GM06990 (cell line): ENCODE measurements around the gene TMEM253.

ENCODE experiments used
- DNase-seq: peaks from one replicate; pipeline ENCODE4 v3.0.0-alpha.2; 2011; ENCODE audit not compliant: insufficient read length; ENCODE audit errors: extremely low read depth
- H3K27me3 ChIP-seq: replicated peaks from 2 replicates; pipeline ENCODE4 v1.6.0; 2011; ENCODE audit warnings: low read length; ENCODE audit not compliant: control insufficient read depth, insufficient read depth
- H3K36me3 ChIP-seq: 2 replicates; pipeline ENCODE4 v1.5.1; 2011; ENCODE audit warnings: low read length; ENCODE audit not compliant: control insufficient read depth, insufficient read depth
- H3K4me3 ChIP-seq: replicated peaks from 2 replicates; pipeline ENCODE4 v1.5.1; 2011; ENCODE audit warnings: low read depth, mild to moderate bottlenecking, control low read depth, low read length
- CTCF ChIP-seq: IDR thresholded peaks from 2 replicates; pipeline ENCODE4 v1.5.1; 2011; ENCODE audit warnings: low read length, control low read depth, mild to moderate bottlenecking, inconsistent platforms; ENCODE audit not compliant: insufficient read depth, poor library complexity, severe bottlenecking

TMEM253 gene

DNA sequence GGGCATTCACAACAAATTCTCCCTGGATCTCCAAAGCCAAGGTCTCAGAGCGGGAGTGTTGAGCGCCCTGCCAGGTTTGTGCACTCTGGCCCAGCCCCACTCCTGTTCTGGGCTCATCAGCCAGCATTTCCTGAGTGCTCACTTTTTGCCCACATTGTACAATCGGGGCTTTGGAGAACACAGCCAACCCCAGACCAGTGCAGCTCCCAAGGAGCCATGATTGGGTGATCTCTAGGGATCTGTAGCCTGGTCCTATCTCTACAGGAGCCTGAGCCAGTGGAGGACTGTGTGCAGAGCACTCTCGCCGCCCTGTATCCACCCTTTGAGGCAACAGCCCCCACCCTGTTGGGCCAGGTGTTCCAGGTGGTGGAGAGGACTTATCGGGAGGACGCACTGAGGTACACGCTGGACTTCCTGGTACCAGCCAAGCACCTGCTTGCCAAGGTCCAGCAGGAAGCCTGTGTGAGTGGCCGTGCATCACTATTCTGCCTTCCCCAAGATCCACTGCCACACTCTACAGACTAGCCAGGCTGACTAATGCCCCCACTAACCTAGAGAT is 28.0 kb upstream of the TMEM253 start:
- Histone ChIP-seq H3K4me3 (no peak overlapping the region), H3K27me3 (peaks cover 5% of the 10 kb centered on the region), H3K36me3 (no peaks in the 10 kb centered on the region)
- no peak for DNase-seq
- no peak for TF ChIP-seq CTCF

DNA sequence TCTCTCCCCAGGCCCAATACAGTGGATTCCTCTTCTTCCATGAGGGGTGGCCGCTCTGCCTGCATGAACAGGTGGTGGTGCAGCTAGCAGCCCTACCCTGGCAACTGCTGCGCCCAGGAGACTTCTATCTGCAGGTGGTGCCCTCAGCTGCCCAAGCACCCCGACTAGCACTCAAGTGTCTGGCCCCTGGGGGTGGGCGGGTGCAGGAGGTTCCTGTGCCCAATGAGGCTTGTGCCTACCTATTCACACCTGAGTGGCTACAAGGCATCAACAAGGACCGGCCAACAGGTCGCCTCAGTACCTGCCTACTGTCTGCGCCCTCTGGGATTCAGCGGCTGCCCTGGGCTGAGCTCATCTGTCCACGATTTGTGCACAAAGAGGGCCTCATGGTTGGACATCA is 26.9 kb upstream of the TMEM253 start:
- Histone ChIP-seq H3K36me3 (no peaks in the 10 kb centered on the region), H3K4me3 (no peak overlapping the region), H3K27me3 (peaks cover 2% of the 10 kb centered on the region)
- no peak for TF ChIP-seq CTCF
- no peak for DNase-seq

DNA sequence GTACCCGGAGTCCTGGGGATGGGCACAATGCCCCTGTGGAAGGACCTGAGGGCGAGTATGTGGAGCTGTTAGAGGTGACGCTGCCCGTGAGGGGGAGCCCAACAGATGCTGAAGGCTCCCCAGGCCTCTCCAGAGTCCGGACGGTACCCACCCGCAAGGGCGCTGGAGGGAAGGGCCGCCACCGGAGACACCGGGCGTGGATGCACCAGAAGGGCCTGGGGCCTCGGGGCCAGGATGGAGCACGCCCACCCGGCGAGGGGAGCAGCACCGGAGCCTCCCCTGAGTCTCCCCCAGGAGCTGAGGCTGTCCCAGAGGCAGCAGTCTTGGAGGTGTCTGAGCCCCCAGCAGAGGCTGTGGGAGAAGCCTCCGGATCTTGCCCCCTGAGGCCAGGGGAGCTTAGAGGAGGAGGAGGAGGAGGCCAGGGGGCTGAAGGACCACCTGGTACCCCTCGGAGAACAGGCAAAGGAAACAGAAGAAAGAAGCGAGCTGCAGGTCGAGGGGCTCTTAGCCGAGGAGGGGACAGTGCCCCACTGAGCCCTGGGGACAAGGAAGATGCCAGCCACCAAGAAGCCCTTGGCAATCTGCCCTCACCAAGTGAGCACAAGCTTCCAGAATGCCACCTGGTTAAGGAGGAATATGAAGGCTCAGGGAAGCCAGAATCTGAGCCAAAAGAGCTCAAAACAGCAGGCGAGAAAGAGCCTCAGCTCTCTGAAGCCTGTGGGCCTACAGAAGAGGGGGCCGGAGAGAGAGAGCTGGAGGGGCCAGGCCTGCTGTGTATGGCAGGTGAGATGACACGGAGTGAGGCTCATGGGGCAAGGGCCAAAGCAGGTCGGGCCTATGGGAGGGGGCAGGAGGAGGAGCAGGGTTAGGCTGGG is 26.2 kb upstream of the TMEM253 start:
- Histone ChIP-seq H3K36me3 (no peaks in the 10 kb centered on the region), H3K27me3 (peaks cover 2% of the 10 kb centered on the region), H3K4me3 (no peak overlapping the region)
- DNase-seq, result no peak
- no peak for TF ChIP-seq CTCF

- no peak for TF ChIP-seq CTCF
- DNase-seq, result no peak
- no peaks in the 10 kb centered on the region for H3K36me3 ChIP-seq
- H3K27me3 ChIP-seq, result peaks cover 2% of the 10 kb centered on the region
- no peak overlapping the region for H3K4me3 ChIP-seq
Observed at GRCh38 chr14:21075719-21076437, 25.0 kb upstream of the TMEM253 start.

DNA sequence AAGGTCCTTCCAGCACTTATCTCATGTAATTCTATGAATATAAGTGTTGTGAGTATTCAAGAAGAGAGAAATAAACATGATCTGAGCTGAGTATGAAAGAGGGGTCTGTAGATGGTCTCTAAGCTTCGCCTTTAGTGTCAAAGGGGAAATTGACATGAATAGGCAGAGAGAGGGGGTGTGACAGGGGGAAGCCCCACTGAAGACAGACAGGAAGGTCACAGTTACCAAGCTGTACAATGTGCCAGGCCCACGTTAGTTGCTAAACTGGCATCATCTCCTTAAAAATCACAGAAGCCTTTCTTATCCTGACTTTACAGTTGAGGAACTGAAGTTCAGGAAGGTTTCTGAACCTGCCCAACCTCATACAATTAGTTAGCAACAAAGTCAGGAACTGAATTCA is 23.2 kb upstream of the TMEM253 start:
- H3K4me3 ChIP-seq, result no peak overlapping the region
- H3K36me3 ChIP-seq, result no peaks in the 10 kb centered on the region
- DNase-seq, result no peak
- peaks cover 2% of the 10 kb centered on the region for H3K27me3 ChIP-seq
- TF ChIP-seq CTCF, result no peak
